Activated CD8-positive, alpha-beta memory T cell treated with anti-CD3 and anti-CD28 coated beads for 48 hours (primary cell): ENCODE results near the gene MDC1.
"Not testable (repeated sequence)": the region's sequence is repeated elsewhere in the genome, so short reads cannot be mapped to it uniquely, and the experiment has no call there.

Source experiments
- DNase-seq, 3 experiments: peaks; one replicate each; pipeline ENCODE4 v3.0.0-alpha.2; 2020; ENCODE audit warnings: low read depth in 2 of 3, low spot score in 2 of 3

MDC1 gene

GRCh38 chr6:30717129-30717844 lies at the start of gene MDC1:
TSS of gene MDC1 (minus strand) at chr6:30717281. CDS start at chr6:30715175, 2,106 bp downstream.
- peak; percentile 94 to 98 (median 94) for DNase-seq

- no peak for DNase-seq
These were observed 49.5 kb upstream of the MDC1 start for GRCh38 chr6:30766461-30767157.

GRCh38 chr6:30765495-30765894 lies 48.4 kb upstream of the MDC1 start:
- DNase-seq: not testable (repeated sequence)

- not testable (repeated sequence) for DNase-seq
These were observed 47.5 kb upstream of the MDC1 start for GRCh38 chr6:30764490-30765043.

- no peak for DNase-seq
These were observed 46.8 kb upstream of the MDC1 start for GRCh38 chr6:30763618-30764489.

- DNase-seq: no peak
These were observed 46.1 kb upstream of the MDC1 start for GRCh38 chr6:30763155-30763617.

GRCh38 chr6:30761791-30762429 lies 44.8 kb upstream of the MDC1 start:
- no peak for DNase-seq

- DNase-seq: no peak
These were observed 43.5 kb upstream of the MDC1 start for GRCh38 chr6:30760549-30760948.

GRCh38 chr6:30759575-30760239 lies 42.6 kb upstream of the MDC1 start:
- no peak for DNase-seq

GRCh38 chr6:30757261-30757904 lies 40.3 kb upstream of the MDC1 start:
- no peak for DNase-seq

GRCh38 chr6:30756405-30757003 lies 39.4 kb upstream of the MDC1 start:
- DNase-seq: not testable (repeated sequence)

GRCh38 chr6:30754631-30755030 lies 37.5 kb upstream of the MDC1 start:
- DNase-seq: no peak

- no peak for DNase-seq
These were observed 35.3 kb upstream of the MDC1 start for GRCh38 chr6:30752157-30752927.

- DNase-seq: no peak
These were observed 33.2 kb upstream of the MDC1 start for GRCh38 chr6:30750379-30750668.

- no peak for DNase-seq
These were observed 32.7 kb upstream of the MDC1 start for GRCh38 chr6:30749554-30750378.

GRCh38 chr6:30748851-30749540 lies 31.9 kb upstream of the MDC1 start:
- DNase-seq: no peak
